GM18508 (cell line): ENCODE results near the gene IZUMO1R.
A peak's percentile ranks its signal among the peaks of the same experiment; 100 is the strongest.
"Not testable (repeated sequence)": the region's sequence is repeated elsewhere in the genome, so short reads cannot be mapped to it uniquely, and the experiment has no call there.

ENCODE experiments used
- ATAC-seq: cut with Tn5 transposase; IDR thresholded peaks from one replicate; pipeline ENCODE4 v1.9.1; 2021; ENCODE audit warnings: moderate number of reproducible peaks; ENCODE audit not compliant: insufficient read depth, unreplicated experiment

Gene IZUMO1R

GRCh38 chr11:94303966-94304958 lies at the start of gene IZUMO1R:
TSS of gene IZUMO1R (plus strand) at chr11:94304580. CDS start at chr11:94305637, 1,057 bp downstream.
- ATAC-seq = no peak

- peak; percentile 82 for ATAC-seq
Observed at GRCh38 chr11:94271885-94272372, 32.5 kb upstream of the IZUMO1R start.

DNA sequence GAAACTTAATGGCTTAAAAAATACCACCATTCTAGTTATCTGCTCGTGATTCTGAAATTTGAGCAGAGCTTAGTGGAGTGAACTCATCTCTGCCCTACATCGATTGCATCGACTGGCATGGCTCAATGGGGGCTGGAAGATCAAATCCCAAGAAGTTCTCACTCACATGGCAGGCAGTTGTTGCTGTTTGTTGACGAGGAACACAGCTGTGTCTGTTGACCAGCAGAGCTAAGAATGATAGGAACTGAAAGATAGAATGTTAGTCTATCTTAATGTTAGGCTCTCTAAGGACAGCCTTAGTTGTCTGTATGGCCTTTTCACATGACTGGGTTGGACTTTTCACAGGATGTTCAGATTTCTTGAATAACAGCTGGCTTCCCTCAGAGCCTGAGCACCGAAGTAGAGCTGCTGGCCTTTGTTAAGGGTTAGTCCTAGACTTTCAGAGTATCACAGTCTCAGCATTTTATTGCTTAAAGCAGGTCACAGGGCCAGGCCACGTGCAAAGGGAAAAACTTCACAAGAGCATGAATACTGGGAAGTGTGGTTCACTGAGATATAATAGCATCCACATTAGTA lies 31.6 kb upstream of the IZUMO1R start:
- ATAC-seq = no peak

GRCh38 chr11:94275961-94276360 lies 28.4 kb upstream of the IZUMO1R start:
- no peak for ATAC-seq

DNA sequence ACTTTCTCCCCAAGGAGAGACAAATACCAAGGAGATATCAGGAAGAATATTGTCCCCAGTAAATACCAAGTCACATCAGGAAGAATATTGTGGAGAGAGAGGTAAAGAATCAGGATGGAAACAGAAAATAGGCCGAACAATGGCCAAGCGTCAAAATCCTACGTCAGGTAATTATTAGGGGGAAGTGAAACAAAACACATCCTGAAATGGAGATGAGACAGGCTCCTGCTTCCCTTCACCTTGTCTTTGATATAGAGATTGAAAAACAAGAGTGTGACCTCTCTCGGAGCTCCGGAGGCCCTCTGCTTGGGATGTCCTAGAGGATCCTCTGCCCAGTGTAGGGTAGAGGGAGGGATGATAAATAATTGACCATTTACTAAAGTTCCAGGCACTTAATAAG lies 27.4 kb upstream of the IZUMO1R start:
- ATAC-seq = no peak

- not testable (repeated sequence) for ATAC-seq
Observed at GRCh38 chr11:94278207-94278606, 26.2 kb upstream of the IZUMO1R start.

DNA sequence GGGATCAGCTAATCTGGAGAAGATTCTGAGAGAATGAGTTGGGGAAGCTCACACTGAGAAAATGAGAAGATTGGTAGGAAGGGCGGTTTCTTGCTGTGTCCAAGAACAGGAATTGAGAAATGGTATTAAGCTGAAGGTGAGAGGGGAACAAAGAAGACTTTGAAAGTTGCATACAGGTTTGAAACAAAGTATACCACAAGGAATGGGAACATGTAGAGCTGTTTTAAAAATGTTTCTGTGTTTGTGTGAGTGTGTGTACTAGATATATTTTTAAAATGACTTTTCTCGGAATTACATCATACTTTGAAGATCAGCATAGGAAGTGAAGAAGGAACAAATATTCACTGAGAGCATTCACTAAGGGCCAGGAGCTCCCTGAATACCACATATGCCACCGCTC lies 24.4 kb upstream of the IZUMO1R start:
- no peak for ATAC-seq

DNA sequence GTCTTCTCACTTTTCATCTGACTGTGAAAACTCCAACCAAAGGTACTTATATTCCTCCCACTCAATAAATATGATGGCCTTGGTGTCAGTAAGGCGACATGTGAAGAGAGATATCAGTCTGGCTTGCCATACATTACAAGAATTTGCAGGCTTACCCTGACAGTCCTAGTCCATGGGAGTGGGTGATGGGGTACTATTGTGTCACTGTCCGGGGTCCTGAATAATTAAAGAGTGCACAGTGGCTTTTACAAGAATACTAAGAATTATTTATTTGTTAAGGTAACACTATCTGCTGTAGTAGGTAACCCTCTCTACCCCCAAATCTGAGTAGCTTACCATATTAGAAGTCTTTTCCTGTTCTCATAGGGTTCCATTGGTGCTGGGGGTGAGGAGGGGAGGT lies 23.1 kb upstream of the IZUMO1R start:
- ATAC-seq = no peak

DNA sequence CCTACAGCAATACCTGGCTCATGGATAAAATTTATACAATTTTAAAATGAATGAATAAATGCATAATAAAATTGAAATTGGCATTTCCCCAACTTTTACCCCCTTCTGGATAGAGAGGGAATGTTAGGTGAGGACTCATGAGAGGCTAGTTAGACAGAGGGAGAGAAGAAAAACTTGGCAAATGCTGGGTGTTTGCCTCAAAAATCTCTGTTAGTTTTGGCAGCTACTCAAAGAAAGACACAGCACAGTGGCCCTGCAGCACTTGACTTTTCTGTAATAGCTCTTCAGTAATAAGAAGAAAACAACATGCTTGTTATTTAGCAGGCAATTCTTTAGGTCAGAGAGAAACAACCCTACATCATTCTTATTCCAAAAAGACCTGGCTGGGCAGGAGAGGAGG lies 20.7 kb upstream of the IZUMO1R start:
- no peak for ATAC-seq

GRCh38 chr11:94295534-94295933 lies 8.8 kb upstream of the IZUMO1R start:
- ATAC-seq = no peak

DNA sequence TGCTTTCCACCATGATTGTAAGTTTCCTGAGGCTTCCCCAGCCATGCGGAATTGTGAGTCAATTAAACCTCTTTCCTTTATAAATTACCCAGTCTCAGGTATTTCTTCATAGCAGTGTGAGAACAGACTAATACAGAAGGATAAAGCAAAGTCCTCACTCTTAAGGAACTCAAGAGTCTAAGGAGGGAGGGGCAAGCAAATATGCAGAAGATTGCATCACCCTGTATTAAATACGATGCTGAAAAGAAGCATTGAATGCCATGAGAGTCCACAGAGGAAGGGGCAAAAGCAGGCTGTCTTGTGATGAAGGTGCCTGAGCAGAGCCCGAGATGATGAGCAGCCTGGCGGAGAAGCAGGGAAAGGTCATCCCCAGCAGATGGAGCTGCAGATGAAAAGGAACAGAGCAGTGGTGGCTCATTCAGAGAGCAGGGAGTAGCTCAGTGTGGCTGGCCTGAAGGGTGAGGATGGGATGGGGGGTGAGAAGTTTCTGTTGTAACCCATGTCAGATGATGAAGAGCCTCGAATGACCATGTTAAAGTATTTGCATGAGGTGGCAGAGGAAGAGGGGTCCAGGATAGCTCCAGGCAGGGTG lies 6.3 kb upstream of the IZUMO1R start:
- ATAC-seq = no peak

DNA sequence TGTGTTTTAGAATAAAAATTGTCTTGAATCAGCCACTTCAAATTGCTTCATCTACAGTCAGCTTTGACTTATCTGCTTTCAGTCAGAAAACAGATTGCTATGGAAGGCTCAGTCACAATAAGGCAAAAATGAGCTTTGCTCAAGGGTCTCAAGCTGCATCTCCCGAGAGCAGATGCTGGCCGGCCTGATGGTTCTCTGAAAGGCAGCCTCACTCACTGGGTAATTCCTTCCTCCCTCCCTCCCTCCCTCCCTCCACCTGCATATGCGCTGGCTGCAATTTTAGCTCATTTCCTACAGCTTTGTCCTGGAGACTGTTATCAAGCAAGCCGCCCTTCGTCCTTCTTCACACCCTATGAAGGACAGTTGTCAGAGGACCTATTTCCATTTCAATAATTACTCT lies 1.6 kb upstream of the IZUMO1R start:
- ATAC-seq = no peak

DNA sequence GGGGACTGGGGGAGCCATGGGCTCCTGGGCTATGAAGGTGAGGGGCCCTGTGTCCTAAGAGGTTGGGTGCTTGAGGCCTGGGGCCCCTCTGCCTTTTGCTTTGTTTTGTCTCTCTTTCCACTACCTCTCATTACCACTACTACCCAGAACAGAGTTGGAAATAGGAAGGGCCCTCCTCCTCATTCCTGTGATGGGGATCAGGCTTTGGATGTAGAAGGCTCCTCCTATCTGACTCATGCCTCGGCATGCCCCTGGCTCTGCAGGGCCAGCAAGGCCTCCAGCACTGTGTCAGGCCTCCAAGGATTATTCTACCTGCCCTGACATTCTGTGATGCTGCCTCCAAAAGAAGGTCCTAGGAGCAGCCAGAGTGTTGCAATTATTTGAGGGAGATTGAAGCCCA lies 766 bp downstream of the IZUMO1R start:
- ATAC-seq = no peak

- no peak for ATAC-seq
Observed at GRCh38 chr11:94307101-94307791, 2.9 kb downstream of the IZUMO1R start.

- no peak for ATAC-seq
Observed at GRCh38 chr11:94308024-94308423, 3.6 kb downstream of the IZUMO1R start.

DNA sequence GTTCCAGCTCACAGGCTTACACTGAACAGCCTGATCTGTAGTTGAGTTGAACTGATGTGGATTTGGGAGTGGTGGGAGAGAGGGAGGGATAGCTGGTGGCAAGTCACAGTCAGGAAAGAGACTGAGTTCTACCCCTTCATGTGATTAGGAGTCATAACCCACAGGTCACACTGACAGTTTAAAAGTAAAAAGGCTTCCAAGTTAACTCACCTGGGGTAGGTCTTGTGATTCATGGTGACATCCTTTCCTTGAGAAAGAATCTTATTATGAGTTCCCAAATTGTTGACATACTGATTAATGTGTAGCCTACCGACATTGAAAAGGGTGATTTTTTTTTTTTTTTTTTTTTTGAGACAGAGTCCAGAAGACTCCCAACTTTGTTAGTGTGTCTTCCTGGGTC lies 5.4 kb downstream of the IZUMO1R start:
- no peak for ATAC-seq

- no peak for ATAC-seq
Observed at GRCh38 chr11:94310191-94310875, 6.0 kb downstream of the IZUMO1R start.

DNA sequence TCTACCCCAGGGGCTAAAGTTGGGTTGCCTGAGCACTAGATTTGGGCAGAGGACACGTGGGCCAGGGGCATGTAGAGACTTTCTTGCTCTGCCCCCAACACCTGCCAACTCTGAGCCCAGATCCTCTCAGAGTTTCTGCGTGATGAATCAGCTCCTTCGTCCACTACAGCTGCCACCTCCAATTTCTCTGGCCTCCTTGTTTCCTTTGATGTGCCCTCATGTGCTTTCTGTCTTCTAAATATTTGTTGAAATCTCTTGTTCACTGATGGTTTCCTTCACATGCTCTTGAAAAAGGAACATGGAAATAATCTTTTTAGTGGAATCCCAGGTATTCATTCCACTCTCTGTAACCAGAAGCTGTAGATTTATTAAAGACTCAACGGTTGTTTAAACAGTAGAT lies 8.0 kb downstream of the IZUMO1R start:
- ATAC-seq = no peak

DNA sequence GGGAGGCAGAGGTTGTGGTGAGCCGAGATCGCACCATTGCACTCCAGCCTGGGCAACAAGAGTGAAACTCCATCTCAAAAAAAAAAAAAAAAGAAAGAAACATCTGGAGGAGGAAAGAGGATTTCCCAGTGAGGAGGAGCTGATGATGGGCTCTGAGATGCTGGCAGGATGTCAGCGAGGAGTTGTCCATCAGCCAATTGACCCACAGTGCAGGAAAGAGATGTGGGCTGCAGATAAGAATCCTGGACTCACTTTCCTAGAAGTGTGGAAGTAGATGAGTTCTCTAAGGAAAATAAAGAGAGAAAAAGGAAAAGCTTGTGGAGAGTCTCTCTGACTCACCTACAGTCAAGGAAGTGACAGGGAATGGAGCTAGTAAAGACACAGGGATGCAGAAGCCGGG lies 9.7 kb downstream of the IZUMO1R start:
- no peak for ATAC-seq

DNA sequence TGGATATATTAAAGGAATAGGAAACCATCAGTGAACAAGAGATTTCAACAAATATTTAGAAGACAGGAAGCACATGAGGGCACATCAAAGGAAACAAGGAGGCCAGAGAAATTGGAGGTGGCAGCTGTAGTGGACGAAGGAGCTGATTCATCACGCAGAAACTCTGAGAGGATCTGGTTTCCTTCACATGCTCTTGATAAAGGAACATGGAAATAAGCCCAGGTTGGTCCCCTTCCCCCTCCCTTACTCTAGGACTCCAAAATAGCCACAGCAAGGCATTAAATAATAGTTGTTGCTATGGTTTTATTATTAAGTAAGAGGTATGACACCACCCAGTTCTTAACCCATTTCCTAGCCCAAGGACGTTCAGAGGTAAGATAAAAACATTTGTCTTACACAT lies 11.3 kb downstream of the IZUMO1R start:
- no peak for ATAC-seq
